ENCODE measurements around the gene ANKH.

The ANKH gene

DNA sequence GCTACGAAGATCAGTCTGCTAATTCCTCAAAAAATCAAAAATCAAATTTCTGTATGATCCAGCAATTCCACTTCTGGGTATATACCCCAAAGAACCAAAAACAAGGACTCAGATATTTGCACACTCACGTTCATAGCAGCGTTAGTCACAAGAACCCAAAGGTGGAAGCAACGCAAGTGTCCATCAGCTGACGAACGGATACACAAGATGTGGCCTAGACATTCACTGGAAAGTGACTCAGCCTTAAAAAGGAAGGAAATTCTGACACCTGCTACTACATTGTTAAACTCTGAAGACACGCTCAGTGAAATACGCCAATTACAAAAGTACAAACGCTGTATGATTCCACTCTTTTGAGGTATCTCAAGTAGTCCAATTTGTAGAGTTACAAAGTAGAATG, 113.7 kb downstream of the ANKH start:
- DNase-seq: peak; percentile 71 to 79

DNA sequence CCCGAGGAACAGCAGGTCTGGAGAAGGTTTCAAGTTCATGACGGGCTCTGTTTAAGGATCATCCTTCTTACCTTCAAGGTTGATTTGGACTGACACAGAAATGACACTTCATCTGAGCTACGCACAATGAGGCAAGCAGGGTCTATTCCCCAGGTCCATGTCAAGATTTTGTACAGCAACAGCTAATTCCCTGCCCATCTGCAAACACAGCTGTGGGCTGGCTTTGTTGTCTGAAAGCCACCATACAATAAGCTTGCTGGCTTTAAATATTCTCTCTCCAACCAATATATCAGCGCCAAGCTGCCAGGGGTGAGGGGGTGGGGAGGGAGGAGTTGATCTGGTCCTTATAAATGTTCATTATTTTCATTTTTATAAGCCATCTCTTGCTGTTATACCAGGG, 115.1 kb downstream of the ANKH start:
- DNase-seq: no peak

DNA sequence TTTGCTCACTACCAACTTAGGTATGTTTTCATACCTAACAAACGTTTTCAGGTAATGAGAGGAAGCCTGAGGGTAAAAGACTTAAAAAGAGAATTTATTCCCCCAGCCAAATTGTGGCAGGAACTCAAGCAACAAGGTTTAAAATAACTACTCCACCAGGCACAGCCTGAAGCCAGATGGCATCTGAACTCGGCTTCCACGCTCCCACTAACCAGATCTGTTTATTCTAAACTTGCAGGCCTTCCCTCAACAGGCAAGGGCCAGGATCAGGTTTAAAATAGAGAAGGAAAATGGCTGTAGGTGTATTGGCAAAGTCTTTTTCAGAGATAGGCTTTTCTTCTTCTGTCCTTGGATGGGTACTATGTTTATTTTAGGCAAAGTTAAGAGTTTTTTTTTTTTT, 117.6 kb downstream of the ANKH start:
- no peak for DNase-seq

DNA sequence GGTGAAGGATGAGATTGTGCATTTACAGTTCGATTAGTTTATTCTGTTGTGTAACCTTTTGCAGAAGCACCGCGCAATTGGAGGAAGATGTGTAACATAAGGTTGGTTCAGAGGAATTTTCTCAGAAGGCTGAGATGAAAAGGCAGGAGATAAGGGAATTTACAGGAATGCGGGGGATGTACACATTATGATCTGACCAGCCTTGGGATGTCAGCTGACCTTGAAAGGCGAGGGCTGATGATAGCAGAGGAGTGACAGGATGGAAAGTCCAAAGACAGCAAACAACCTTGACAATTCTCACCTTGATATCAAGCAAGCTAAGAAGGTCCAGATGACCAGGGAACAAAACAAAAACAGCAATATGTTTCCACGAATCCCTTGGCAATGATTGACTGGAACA, 118.3 kb downstream of the ANKH start:
- DNase-seq: no peak

DNA sequence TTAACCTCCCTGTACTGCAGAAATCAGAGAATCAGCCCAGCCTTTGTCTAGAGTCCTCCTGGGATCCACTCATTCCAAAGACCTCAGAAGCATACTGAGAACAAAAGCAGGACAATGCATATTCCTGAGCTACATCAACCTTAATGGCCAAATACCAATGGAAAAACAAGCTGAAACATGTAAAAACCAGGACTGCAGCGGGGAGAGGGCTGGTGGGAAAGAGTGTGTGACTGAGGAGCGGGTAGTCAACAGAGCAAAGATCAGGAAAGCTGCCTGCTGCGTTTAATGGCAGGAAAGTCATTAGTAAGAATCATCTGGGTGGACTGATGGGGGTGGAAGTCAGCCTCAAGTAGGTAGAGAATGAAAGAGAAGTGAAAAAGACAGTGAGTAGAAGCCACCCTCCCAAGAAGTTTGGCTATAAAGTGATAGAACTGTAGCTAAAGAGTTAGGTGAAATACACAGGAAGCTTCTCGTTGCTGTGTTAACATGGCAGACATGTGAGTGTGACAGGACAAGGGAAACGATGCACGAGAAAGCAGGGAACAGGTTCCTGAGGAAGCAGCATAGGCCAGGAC, 119.0 kb downstream of the ANKH start:
- DNase-seq: no peak

DNA sequence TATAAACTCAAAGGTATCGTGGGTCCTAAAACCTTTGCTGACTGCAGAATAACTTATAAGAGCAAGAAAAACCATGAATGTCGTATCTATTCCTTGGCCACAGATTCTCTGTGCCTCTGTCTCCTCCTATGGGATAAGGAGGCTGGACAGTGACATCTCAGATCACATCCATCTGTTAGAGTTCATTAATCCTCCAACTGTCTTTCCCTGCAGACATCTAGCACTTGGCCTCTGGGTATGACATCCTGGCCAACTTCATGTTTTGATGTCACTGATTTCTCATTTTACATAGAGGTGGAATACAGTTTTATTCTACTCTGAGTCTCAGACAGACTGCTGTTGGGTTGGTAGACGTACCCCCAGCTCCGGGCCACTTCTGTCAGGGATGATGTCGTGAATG, 120.9 kb downstream of the ANKH start:
- DNase-seq: no peak

DNA sequence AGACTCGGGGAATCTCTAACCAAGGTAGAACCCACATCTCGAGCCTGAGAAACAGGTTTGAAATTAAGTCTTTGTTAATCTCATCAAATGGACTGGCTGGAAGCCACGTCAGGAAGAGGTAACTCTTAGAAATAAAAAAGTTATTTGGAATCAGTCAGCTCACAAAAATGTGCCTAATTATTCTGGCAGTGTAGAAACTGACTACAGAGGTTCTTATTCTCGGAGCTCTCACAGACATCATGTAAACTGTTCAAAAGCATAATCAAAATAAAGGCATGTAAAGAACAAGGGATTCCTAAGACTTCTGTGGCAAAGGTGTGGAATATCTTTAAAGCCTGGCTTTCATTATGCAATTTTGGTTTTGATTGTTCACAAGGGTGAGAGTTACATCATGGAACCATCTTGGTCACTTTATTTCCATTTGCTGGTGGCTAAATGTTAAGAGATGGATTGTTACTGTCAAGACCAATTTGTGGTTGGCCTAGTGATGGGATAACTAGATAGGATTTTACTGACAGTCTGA, 121.9 kb downstream of the ANKH start:
- DNase-seq: no peak

DNA sequence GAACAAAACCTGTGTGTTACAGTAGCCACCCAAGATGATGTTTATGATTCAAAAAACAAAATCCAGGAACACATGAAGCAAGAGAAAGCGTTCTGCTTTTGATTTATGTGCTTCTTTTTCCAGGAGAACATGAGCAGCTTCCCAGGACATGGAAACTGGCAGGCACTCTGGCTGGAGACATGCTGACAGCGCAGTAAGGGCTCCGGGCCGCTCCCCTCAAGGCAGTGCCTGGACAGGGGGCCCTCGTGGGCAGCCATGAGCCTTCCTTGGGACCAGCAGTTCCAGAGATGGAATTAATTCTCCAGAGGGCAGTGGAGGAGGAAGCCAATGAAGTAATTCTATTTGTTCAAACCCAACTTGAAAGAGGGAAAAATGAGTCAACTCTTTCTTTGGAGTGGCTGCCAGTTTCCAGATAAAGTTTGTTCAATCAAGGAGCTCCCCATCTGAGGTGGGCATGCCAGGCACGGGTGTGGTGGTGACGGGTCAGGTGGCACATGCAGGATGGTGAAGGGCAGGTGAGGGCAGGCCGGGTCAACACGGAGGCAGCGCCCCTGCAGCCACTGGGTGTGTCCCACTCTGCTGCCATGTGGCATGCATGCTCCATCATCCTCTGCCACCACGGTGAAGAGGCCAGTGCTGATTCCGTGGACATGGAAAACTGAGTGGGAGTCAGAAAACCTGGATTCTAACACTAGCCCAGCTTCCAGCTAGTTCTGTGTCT, 123.2 kb downstream of the ANKH start:
- DNase-seq: no peak

DNA sequence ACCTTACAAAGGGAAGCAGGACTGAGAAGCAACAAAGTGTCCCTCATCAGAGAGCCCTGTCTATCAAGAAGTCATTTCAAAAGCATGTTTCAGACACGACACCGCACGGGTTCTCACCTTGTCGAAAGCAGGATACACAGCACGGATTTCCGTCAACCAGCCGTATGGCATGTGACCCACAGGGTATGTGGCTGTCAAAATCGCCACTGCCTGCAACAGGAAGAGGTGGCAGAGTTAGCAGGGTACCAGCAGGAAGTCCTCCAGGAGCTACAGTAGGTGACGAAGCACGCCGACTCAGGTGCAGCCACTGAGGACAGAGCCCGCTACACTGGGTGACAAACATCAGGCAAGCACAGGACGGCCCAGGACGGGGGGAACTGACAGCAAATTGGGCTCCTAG, 125.8 kb downstream of the ANKH start:
- DNase-seq: no peak

DNA sequence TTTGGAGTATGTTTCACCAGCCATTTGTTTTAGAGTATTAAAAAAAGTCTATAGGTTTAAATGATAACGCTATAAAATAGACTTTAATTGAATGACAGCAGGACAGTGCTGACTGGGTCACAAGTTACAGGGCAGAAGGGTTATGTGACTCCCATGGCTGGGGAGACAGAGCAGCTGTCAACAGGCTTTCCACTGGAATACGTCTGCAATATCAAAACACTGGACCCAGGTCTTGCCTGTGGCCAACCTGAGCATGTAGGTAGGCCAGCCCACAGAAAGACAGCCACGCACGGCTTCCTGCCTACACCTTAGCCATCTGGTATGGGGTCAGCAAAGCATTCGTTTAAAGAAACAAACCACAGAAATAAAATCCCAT, 126.4 kb downstream of the ANKH start:
- DNase-seq: no peak

DNA sequence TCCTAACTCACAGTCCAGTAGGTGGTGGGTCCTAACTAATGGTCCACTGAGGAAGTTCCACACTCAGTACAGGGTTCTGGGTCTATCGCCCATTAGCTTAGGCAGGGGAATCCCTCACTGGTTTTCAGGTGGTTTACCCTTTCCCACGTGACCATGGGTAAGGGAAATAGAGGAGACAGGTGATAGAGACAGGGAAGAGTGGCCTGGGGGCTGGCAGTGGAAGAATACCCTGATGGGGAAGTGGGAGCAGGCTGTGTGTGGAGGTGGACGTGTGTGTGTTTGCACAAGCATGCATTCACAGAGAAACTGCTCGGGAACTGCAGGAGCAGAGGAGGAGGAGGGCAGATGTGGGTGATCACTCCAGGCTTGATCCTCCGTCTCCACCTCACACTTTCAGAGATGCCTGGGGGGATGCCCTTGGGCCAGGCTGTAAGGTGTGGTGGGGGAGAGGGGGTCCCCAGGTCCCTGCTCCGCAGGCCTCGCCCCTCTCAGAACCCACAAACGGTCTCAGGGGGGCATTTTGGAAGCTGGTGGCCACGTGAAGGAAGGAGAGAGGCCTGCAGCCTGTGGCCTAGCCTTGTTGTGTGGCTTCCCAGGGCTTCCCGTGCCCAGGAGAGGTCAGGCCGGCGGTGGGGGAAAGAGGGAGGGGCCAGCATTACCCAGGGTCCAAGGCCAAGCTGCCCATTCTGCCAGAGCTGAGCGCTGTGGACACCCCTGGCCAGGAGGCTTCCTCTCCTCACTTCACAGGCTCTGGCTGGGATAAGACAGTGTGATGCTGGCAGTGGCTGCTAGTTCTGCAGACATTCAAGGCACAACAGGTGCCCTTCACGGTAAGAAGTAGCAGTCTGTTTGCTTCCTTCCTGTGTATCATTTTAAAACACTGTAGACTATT, 127.0 kb downstream of the ANKH start:
- no peak for DNase-seq

DNA sequence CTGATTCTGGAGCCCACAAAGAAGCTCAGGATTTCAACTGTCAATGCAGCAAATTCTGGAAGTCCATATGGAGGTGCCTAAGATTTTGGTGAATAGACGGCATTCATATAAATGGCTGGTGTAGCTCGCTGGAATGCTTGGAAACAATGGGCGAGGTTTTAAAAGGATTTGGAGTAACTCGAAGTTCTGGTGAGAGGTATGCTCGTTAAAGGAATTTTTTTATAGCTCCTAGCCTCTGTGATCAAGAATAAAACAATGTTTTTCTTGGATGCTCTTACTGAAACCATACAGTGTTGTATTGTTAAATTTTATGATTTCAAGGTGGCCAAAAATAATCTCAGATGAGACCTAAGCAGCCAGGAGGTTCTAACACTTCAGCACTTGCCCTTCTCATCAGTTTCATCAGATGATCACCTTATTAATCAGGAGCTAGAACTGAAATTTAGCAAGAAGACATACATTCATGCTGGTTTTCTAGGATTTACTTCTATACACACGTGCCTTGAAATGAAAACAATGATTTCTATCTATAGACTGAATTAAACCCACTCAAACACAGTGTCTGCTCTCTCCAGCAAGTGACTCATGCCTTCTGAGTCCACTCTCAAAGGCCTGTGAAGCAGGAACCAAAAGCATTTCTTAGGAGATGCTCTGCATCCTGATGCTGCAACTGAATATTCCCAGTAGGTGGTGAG, 127.8 kb downstream of the ANKH start:
- DNase-seq: no peak

DNA sequence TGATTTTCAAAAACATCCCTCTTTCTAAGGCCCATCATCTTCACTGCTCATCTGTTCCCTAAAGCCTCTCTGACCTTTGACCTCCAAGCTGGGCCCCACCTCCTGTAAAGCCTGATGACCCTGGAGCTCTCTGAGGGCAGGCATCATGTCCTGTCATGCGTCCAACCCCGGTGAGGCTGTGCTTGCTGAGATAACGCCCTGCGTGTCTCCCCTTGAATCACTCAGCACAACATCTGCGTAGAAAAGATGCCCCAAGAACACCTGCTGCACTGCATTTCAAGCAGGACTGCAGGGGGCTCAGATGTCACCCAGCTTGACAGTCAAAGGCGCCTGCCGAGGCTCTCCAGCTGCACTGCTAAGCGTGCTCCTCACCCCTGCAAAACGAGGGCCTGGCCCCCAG, 129.1 kb downstream of the ANKH start:
- DNase-seq: no peak

DNA sequence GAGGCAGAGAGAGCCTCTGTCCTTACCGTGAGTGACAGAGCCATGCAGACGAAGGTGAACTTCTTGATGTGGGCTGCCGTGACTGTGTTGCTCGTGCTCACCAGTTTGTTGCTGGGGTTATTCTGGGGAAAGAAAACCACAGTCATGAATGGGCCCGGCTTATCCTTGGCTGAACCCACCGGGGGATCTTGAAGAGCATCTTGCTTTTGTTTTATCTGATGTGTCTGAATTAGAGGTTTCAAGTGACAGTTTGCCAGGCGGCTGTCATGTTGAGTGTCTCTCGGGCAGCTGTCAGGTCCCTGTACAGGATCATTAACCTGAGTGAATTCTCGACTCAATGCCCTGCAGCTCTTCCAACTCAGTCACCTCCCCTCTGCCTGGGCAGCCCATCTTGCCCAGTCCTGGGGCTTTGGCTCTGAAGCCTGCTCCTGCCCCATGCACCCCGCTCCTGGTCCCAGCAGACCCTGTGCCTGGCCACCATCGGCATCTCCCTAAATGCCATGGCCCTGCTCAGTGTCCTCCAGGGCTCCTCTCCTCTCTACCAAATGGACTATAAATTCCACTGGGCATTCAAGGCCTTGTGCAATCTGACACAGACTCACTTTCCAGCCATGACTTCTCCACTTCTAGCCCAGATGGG, 129.7 kb downstream of the ANKH start:
- no peak for DNase-seq

DNA sequence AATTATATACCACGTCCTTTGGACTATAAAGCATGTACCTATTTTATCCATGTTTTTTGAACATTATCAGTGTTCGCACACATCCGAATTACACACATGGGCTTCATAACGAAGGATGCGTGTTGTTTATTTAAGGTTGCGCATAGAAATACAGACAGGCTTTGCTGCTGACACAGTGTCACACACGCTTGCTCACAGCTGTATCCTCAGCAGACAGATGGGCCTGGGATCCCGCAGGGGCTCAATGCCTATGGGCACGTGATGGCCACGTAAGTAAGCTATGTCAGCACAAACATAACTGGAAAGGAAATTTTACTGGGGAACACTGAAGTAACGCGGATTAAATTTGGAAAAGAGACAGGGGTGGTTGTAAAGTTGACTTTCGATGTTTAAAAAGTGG, 130.4 kb downstream of the ANKH start:
- no peak for DNase-seq

DNA sequence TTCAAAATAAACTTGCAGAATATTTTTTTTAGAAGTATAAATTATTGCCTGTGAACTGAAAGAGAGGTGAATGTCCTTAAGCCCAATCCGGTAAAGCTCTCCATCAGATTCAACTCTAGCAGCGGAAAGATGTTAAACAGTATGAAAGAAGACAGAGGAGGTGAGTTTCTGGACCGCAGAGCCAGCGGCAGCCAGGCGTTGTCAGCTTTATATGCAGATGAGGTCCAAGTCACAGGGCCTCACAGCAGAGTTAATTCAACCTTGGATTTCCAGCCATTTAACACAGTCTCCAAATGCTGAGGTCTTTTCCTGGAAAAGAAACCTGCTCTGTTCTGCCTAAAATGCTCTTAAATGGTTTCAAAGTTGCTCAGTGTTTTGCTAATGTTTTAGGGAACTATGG, 131.6 kb downstream of the ANKH start:
- no peak for DNase-seq

DNA sequence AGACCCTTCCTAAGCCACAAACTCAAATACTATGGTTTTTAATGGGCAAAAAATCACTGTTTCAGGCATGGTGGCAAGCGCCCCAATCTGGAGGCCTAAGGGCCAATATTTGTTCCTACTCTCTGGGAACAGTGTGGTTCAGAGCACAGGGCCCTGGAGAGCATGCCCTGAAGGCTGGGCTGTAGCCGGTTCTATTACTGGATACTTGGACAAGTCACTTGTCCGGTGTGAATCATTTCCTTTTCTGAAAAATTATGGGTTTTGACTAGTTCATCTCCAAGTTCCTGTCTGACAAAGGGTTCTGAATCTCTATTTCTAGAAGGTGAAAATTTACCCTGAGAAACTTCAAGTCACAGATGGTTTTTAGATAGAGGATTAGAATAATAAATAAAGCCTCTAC, 132.0 kb downstream of the ANKH start:
- no peak for DNase-seq

DNA sequence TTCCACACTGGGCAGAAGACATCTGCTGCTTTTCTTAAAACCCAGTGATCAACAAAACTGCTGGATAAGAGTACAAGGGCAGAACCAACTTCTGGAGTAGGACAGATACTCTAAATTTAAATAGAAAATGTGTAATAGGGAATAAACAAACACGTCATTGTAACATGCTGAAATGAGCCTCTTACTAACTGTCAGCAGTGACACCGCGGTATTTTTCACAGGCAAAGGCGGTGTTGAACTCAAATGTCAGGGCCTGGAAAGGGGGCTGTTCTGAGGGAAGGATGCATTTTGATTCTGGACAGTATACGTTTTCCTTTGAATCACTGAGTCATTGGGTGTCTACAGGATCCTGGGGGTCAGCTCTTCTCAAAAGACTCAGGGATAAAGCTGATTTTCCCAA, 133.5 kb downstream of the ANKH start:
- DNase-seq: no peak

DNA sequence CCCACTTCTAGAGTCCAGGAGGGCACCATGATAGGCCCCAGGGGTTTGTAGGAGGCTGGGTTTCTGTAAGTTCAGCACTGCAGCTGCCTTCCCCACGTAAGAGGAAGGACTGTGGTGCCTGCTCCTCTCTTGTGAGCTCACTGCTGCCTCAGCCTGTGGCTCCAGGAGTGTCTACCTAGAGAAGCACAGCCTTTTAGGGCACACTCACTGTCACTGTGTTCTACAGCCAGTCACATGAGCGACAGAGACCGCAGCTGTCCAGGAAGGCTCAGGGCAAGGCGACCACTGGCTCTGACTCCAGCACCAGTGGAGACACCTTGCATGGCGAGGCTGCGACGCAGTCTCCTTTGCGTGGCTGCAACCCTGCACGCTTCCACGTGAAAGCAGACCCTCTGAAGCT, 134.3 kb downstream of the ANKH start:
- DNase-seq: no peak

DNA sequence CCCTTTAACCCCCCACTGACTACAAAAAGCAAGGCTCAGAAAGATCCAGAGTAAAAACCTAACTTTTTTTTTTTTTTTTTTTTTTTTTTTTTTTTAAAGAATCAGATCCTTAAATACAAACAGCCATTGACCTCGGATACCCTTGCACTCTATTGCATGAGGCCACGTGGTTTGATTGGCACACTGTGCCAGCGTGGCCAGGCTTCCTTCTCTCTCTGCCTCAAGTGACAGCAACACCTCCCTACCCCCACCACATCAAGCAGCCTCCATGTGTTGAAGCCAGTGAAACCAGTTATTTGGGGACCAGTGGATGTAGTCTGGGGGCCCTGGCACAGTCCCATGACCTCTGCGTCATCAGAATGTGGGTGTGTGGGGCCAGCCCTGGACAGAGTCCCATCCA, 135.6 kb downstream of the ANKH start:
- no peak for DNase-seq

DNA sequence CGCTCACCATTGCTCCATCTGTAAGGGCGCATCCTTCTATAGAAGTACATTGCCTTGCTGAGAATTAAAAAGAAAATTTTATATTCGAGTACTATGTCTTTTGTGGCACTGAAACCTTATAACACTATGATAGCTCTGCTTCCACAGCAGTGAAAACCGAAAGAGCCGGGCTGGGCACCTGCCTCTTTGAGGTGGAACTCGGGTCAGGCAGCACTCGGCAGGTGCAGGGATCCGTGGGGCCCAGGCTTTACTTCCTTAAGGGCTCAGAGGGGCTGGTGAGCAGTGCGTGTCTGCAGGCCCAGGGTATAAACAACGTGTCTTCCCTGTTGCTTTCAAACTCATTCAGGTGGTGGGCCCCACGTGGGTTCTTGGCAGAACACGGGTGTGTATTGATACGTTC, 137.2 kb downstream of the ANKH start:
- DNase-seq: no peak

DNA sequence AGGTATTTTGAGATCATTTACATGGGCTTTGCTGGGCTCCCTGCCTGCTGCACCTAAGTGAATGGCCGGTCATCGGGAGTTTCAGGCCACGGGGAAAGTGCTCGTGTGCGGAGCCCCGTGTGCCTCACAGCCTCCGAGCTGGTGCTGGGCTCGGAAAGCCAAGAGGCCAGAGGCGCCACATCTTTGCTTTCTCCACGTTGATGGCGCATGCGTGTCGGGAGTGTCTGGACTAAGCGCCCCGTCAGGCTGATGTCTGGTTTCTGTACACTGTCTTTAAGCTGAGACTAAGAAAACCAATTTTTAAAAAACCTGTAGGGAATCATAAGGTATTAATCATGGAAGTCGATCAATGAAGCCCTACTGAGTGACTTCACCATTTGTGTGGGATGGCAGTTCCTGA, 137.9 kb downstream of the ANKH start:
- no peak for DNase-seq

DNA sequence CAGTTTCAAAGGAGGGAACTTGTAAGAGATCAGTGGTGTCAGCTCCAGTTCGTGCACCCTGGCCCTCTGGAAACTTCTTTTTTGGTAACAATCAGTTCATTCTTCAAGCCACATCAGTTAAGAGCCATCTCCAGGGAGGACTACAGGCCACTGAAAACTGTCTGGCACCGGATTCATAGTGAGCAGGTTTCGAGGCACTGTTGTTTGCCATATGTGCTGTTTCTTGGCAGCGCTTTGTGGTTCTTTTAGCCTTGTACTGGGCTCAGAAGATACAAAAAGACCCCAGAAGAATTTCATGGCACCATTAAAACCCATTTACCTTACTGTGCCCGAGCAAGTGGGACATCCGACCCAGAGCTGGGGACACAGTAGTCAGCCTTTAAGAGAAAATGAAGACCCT, 138.6 kb downstream of the ANKH start:
- DNase-seq: no peak

All from Kasumi-1 (cell line).